ENCODE data around the gene DPP10.

DNA sequence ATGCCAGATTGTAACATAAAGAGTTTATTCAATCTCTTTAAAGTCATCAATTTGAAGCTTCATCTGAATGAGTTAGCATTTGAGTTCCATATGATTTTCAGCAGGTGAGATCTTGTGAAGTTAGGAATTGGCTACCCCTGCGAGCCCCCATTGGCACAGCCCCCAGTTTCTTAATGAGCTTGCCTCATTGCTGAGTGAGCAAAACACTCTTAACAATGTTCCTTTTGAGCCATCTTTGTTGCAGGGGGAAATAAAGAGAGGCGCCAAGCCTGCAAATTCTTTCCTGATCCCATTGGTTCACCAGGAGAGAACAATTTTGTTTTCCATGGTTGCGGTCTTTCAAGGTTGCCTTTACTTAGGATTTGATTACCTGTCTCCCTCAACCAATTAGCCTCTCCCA lies 18.7 kb downstream of the DPP10 start:
- TF ChIP-seq, protein P1, sequence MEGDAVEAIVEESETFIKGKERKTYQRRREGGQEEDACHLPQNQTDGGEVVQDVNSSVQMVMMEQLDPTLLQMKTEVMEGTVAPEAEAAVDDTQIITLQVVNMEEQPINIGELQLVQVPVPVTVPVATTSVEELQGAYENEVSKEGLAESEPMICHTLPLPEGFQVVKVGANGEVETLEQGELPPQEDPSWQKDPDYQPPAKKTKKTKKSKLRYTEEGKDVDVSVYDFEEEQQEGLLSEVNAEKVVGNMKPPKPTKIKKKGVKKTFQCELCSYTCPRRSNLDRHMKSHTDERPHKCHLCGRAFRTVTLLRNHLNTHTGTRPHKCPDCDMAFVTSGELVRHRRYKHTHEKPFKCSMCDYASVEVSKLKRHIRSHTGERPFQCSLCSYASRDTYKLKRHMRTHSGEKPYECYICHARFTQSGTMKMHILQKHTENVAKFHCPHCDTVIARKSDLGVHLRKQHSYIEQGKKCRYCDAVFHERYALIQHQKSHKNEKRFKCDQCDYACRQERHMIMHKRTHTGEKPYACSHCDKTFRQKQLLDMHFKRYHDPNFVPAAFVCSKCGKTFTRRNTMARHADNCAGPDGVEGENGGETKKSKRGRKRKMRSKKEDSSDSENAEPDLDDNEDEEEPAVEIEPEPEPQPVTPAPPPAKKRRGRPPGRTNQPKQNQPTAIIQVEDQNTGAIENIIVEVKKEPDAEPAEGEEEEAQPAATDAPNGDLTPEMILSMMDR (IDR thresholded peaks at IDR 0.05) = no peak
- no peak for TF ChIP-seq EZH2phosphoT487 (IDR thresholded peaks at IDR 0.05)

Data from neural progenitor cell (in vitro differentiated cells).